ENCODE measurements around the gene ACOX2.

The ACOX2 gene

DNA sequence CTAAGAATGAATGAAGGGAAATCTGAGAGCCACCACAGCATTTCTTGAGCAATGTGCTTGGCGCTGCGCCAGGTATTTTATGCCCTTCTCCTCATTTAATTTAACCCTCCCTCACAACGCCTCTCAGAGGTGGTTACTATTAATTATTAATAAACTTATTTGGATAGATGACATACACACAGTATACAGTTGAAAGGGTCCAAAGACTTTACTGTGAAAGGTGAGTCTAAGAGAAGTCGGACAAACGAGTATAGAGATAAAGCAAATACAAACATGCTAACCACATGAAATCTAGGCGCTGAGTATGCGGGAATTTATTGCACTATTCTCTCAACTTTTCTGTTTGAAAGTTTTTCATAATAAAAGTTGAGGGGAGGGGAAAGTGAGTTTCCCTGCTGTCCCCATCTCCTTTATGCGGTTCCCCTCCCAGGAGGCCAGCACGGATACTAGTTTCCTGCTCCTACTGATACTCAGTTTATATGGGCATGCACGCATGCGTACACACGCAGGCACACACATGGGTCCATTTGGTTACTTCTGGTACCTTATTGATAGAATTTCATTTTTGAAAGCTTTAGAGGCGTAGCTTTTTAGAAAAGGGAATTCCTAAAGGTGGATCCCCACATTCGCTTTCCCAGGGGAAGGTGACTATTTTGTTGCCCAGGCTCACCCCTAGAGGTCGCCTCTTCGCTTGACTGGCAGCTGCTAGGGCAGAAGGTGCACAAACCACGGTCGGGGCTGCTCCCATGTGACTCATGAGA is 73.6 kb downstream of the ACOX2 start:
- H3K4me3 ChIP-seq (ENCODE audit: low read depth, low read length) = no peak overlapping the region
- TF ChIP-seq, protein P1, sequence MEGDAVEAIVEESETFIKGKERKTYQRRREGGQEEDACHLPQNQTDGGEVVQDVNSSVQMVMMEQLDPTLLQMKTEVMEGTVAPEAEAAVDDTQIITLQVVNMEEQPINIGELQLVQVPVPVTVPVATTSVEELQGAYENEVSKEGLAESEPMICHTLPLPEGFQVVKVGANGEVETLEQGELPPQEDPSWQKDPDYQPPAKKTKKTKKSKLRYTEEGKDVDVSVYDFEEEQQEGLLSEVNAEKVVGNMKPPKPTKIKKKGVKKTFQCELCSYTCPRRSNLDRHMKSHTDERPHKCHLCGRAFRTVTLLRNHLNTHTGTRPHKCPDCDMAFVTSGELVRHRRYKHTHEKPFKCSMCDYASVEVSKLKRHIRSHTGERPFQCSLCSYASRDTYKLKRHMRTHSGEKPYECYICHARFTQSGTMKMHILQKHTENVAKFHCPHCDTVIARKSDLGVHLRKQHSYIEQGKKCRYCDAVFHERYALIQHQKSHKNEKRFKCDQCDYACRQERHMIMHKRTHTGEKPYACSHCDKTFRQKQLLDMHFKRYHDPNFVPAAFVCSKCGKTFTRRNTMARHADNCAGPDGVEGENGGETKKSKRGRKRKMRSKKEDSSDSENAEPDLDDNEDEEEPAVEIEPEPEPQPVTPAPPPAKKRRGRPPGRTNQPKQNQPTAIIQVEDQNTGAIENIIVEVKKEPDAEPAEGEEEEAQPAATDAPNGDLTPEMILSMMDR (IDR thresholded peaks at IDR 0.05; ENCODE audit: low read depth, low read length) = peak; percentile 88

DNA sequence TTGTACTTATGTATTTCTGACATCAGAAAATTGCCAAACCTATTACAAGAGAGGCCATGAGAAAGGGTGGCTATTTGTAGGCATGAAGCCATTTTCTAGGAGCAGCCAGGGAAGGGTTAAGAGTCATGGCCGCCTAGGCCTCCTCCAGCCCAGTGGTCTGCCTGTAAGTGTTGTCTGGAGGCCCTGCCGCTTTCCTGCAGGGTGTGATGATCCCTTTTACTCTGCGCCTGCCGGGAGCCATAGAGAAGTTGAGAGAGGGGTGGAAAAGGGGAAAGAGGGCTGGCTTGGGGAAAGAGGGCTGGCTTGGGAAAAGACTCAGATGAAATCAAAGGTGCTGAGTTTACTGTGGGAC is 74.2 kb downstream of the ACOX2 start:
- H3K4me3 ChIP-seq (ENCODE audit: low read depth, low read length) = no peak overlapping the region
- TF ChIP-seq, protein P1 (IDR thresholded peaks at IDR 0.05; ENCODE audit: low read depth, low read length) = no peak

DNA sequence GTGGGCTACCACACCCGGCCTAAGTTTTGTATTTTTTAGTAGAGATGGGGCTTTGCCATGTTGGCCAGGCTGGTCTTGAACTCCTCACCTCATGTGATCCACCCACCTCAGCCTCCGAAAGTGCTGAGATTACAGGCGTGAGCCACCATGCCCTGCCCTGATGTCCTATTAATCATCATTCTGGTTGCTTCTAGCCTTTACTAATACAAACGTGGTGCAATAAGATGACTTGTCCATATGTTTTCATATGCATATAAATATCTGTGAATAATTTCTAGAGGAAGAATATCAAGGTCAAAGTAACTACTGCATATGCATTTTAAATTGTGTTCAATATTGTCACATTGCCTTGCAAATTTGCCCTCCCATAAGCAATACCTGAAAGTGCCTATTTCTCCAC is 77.8 kb downstream of the ACOX2 start:
- H3K4me3 ChIP-seq (ENCODE audit: low read depth, low read length) = no peak overlapping the region
- TF ChIP-seq, protein P1 (IDR thresholded peaks at IDR 0.05; ENCODE audit: low read depth, low read length) = no peak

Data from WI38 (cell line).